Muscle of leg (tissue), 11 donors: Measurements from ENCODE around the gene DNLZ. TPM values are rescaled to one million over a fixed set of nuclear protein-coding genes. Genes with fewer than 3 reads are reported as not detected.
"Not testable (repeated sequence)": the region's sequence is repeated elsewhere in the genome, so short reads cannot be mapped to it uniquely, and the experiment has no call there.

Experiments used
- DNase-seq: peaks from one replicate; pipeline ENCODE4 v3.0.0; 2013
- H3K27ac ChIP-seq: one replicate; pipeline ENCODE4 v1.5.1; 2013; ENCODE audit warnings: mild to moderate bottlenecking, low read length, control low read depth
- H3K27me3 ChIP-seq: one replicate; pipeline ENCODE4 v1.6.1; 2013; ENCODE audit warnings: low read length; ENCODE audit not compliant: control insufficient read depth, insufficient read depth
- H3K36me3 ChIP-seq: one replicate; pipeline ENCODE4 v1.6.1; 2013; ENCODE audit warnings: low read length; ENCODE audit not compliant: control insufficient read depth, insufficient read depth
- H3K4me1 ChIP-seq: one replicate; pipeline ENCODE4 v1.6.1; 2013; ENCODE audit warnings: low read length; ENCODE audit not compliant: control insufficient read depth, insufficient read depth
- H3K4me3 ChIP-seq: one replicate; pipeline ENCODE4 v1.5.1; 2013; ENCODE audit warnings: low read length, control low read depth
- H3K9me3 ChIP-seq: replicated peaks from 2 replicates; pipeline ENCODE4 v1.6.1; 2013; ENCODE audit warnings: low read depth, low read length; ENCODE audit not compliant: control insufficient read depth
- WGBS: methylation state at CpG from one replicate; pipeline ENCODE4 v1.1.5; 2013; ENCODE audit warnings: missing lambda C conversion rate; ENCODE audit not compliant: insufficient coverage; 5-methylcytosine and 5-hydroxymethylcytosine counted together
- polyA plus RNA-seq, 8 donors: library from polyadenylated mRNA; unstranded; fragments of 120-200 nt; gene quantifications; one replicate each; pipeline versions ENCODE4 v1.2.1 to v1.2.3, GENCODE V29; 2013; ENCODE audit warnings: inconsistent platforms in 1 of 8, low replicate concordance in 1 of 8; ENCODE audit not compliant: insufficient read length in 8 of 8, insufficient read depth in 1 of 8
- total RNA-seq: library from RNA; stranded (reverse); fragments of 120-200 nt; gene quantifications from one replicate; pipeline ENCODE4 v1.2.4, GENCODE V29; 2013

Gene DNLZ
- total and polyA plus RNA-seq, 9 donors: 8.1 to 31.5 (median 10.4) TPM

- Histone ChIP-seq H3K4me1 (peaks cover 61% of the 10 kb centered on the region), H3K4me3 (peak overlapping the region; percentile 28), H3K27me3 (no peaks in the 10 kb centered on the region), H3K9me3 (no peaks in the 10 kb centered on the region), H3K36me3 (peaks cover 5% of the 10 kb centered on the region), H3K27ac (peak overlapping the region; percentile 86)
- WGBS: 22% methylated on average over 17 of the region's 17 CpGs
- DNase-seq: no peak
Measured at GRCh38 chr9:136326761-136327303, 36.7 kb downstream of the DNLZ start.

GRCh38 chr9:136326061-136326760, 37.3 kb downstream of the DNLZ start:
- peak overlapping the region; percentile 86 for H3K27ac ChIP-seq
- 15% methylated on average over 15 of the region's 28 CpGs for WGBS
- no peak overlapping the region for H3K4me3 ChIP-seq
- peak; percentile 63 for DNase-seq
- H3K4me1 ChIP-seq: peaks cover 61% of the 10 kb centered on the region
- H3K9me3 ChIP-seq: no peaks in the 10 kb centered on the region
- no peaks in the 10 kb centered on the region for H3K27me3 ChIP-seq
- H3K36me3 ChIP-seq: peaks cover 5% of the 10 kb centered on the region

GRCh38 chr9:136325358-136325757, 38.2 kb downstream of the DNLZ start:
- H3K4me1 ChIP-seq: peaks cover 57% of the 10 kb centered on the region
- no peak for DNase-seq
- no peaks in the 10 kb centered on the region for H3K9me3 ChIP-seq
- no peaks in the 10 kb centered on the region for H3K27me3 ChIP-seq
- no peak overlapping the region for H3K27ac ChIP-seq
- 90% methylated on average over 12 of the region's 13 CpGs for WGBS
- no peak overlapping the region for H3K4me3 ChIP-seq
- H3K36me3 ChIP-seq: no peaks in the 10 kb centered on the region

- no peaks in the 10 kb centered on the region for H3K9me3 ChIP-seq
- WGBS: 80% methylated on average over 13 of the region's 24 CpGs
- no peak overlapping the region for H3K4me3 ChIP-seq
- no peaks in the 10 kb centered on the region for H3K27me3 ChIP-seq
- no peak for DNase-seq
- no peak overlapping the region for H3K27ac ChIP-seq
- H3K36me3 ChIP-seq: no peaks in the 10 kb centered on the region
- peaks cover 51% of the 10 kb centered on the region for H3K4me1 ChIP-seq
Measured at GRCh38 chr9:136324501-136325300, 38.8 kb downstream of the DNLZ start.

- Histone ChIP-seq H3K27ac (no peak overlapping the region), H3K4me3 (no peak overlapping the region), H3K4me1 (peaks cover 38% of the 10 kb centered on the region), H3K9me3 (no peaks in the 10 kb centered on the region), H3K36me3 (no peaks in the 10 kb centered on the region), H3K27me3 (no peaks in the 10 kb centered on the region)
- WGBS: 53% methylated on average over 9 of the region's 17 CpGs
- DNase-seq: no peak
Measured at GRCh38 chr9:136323371-136323789, 40.2 kb downstream of the DNLZ start.

GRCh38 chr9:136322756-136323330, 40.7 kb downstream of the DNLZ start:
- no peak for DNase-seq
- Histone ChIP-seq H3K27me3 (no peaks in the 10 kb centered on the region), H3K9me3 (no peaks in the 10 kb centered on the region), H3K36me3 (no peaks in the 10 kb centered on the region), H3K4me3 (no peak overlapping the region), H3K27ac (no peak overlapping the region), H3K4me1 (peaks cover 33% of the 10 kb centered on the region)
- 51% methylated on average over 19 of the region's 23 CpGs for WGBS

- H3K9me3 ChIP-seq: no peaks in the 10 kb centered on the region
- H3K27ac ChIP-seq: no peak overlapping the region
- H3K4me3 ChIP-seq: no peak overlapping the region
- DNase-seq: no peak
- no peaks in the 10 kb centered on the region for H3K36me3 ChIP-seq
- H3K4me1 ChIP-seq: peaks cover 27% of the 10 kb centered on the region
- H3K27me3 ChIP-seq: no peaks in the 10 kb centered on the region
- 85% methylated on average over 17 of the region's 19 CpGs for WGBS
Measured at GRCh38 chr9:136321561-136321960, 42.0 kb downstream of the DNLZ start.

- peaks cover 21% of the 10 kb centered on the region for H3K4me1 ChIP-seq
- not testable (repeated sequence) for H3K4me3 ChIP-seq, DNase-seq, H3K27ac ChIP-seq, H3K9me3 ChIP-seq, H3K27me3 ChIP-seq, H3K36me3 ChIP-seq
Measured at GRCh38 chr9:136320972-136321371, 42.6 kb downstream of the DNLZ start.

- H3K4me1 ChIP-seq: peaks cover 14% of the 10 kb centered on the region
- not testable (repeated sequence) for H3K27ac ChIP-seq, H3K9me3 ChIP-seq, H3K27me3 ChIP-seq, H3K4me3 ChIP-seq, DNase-seq, H3K36me3 ChIP-seq
- WGBS: no CpG with 5 or more reads among the region's 3 CpGs
Measured at GRCh38 chr9:136319955-136320354, 43.6 kb downstream of the DNLZ start.

- H3K36me3 ChIP-seq, H3K4me3 ChIP-seq, DNase-seq, H3K27ac ChIP-seq, H3K27me3 ChIP-seq: not testable (repeated sequence)
- peaks cover 12% of the 10 kb centered on the region for H3K4me1 ChIP-seq
- H3K9me3 ChIP-seq: peaks cover 11% of the 10 kb centered on the region
- 95% methylated on average over 12 of the region's 14 CpGs for WGBS
Measured at GRCh38 chr9:136319244-136319643, 44.3 kb downstream of the DNLZ start.
